ENCODE results near the gene IGF1R. TPM values are rescaled to one million over a fixed set of nuclear protein-coding genes. Genes with fewer than 3 reads are reported as not detected.

Gene IGF1R
- total and polyA plus RNA-seq, 2 of the 13 experiments (the other 11 are each of a cell fraction or from before 2014, with no cell fraction given), result 15.9 to 18.4 TPM

DNA sequence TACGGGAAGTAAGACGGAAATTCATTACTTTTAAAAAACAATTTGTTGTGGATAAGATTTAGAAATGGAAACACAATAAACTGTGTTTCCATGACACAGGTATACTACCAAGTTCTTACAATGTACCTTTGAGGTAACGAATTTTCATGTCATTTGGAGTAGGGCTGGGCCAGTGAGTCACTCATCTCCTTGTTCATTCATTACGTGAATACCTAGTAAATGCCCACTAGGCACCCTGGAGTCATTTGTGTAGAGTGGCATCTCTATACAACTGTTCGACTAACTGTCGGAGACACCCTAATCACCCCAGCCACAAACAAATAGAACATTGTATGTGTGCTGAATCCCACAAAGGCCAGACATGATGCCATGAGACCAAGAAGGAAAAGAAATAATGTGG is 94.8 kb downstream of the IGF1R start:
- H3K27me3 ChIP-seq (ENCODE audit: control insufficient read depth in 1 of 2, insufficient read depth in 2 of 2, low read length in 2 of 2), result no peaks in the 10 kb centered on the region
- DNase-seq (ENCODE audit: low spot score), result no peak
- no TSS peak for BruUV-seq (replicated peaks)
- TF ChIP-seq, protein P1, sequence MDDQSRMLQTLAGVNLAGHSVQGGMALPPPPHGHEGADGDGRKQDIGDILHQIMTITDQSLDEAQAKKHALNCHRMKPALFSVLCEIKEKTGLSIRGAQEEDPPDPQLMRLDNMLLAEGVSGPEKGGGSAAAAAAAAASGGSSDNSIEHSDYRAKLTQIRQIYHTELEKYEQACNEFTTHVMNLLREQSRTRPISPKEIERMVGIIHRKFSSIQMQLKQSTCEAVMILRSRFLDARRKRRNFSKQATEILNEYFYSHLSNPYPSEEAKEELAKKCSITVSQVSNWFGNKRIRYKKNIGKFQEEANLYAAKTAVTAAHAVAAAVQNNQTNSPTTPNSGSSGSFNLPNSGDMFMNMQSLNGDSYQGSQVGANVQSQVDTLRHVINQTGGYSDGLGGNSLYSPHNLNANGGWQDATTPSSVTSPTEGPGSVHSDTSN (CRISPR knock-in tag; IDR thresholded peaks at IDR 0.05; ENCODE audit: borderline replicate concordance), result no peak
- no peak for TF ChIP-seq NFE2L2 (IDR thresholded peaks at IDR 0.05; ENCODE audit: low read length)
- TF ChIP-seq THYN1 (CRISPR knock-in tag; IDR thresholded peaks at IDR 0.05; ENCODE audit: borderline replicate concordance, low read depth), result no peak
- TF ChIP-seq ESRRA (CRISPR knock-in tag; IDR thresholded peaks at IDR 0.05; ENCODE audit: low read depth), result no peak
- TF ChIP-seq PHF21A (CRISPR knock-in tag; IDR thresholded peaks at IDR 0.05), result no peak
- TF ChIP-seq, protein P2, sequence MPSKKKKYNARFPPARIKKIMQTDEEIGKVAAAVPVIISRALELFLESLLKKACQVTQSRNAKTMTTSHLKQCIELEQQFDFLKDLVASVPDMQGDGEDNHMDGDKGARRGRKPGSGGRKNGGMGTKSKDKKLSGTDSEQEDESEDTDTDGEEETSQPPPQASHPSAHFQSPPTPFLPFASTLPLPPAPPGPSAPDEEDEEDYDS (CRISPR knock-in tag; IDR thresholded peaks at IDR 0.05), result no peak
- TF ChIP-seq ZMYM4 (CRISPR knock-in tag; IDR thresholded peaks at IDR 0.05), result no peak
- POLR2A ChIA-PET, result no interaction called here
- ATAC-seq, result no peak
- H3K79me2 ChIP-seq (ENCODE audit: insufficient read depth, low read length), result peaks cover 98% of the 10 kb centered on the region
- CTCF ChIA-PET (ENCODE audit: low intra/inter-chr PET ratio, low total read pairs), result no interaction called here
- no peak overlapping the region for H3K27ac ChIP-seq (ENCODE audit: extremely low read length, insufficient read depth, low read length)
- H2AFZ ChIP-seq (ENCODE audit: low read length), result no peak overlapping the region
- H3K36me3 ChIP-seq (replicated peaks in 1 of 2; ENCODE audit: control insufficient read depth in 1 of 2, insufficient read depth in 2 of 2, low read length in 2 of 2), result no peaks in the 10 kb centered on the region
- in situ Hi-C loops (cut with HindIII; ENCODE audit: extremely low pct_ligation_motif_present, low pct_unique_long_range_greater_than_20kb), result no loop called here
- H3K9me3 ChIP-seq (ENCODE audit: low read length), result no peaks in the 10 kb centered on the region
- no peak overlapping the region for H3K9ac ChIP-seq (ENCODE audit: insufficient read depth, low read depth, low read length)
- H3K4me3 ChIP-seq (replicated peaks in 1 of 3; ENCODE audit: insufficient read depth in 1 of 3, low read depth in 2 of 3, low read length in 3 of 3), result no peak overlapping the region
- 98% methylated on average over 6 of the region's 6 CpGs for WGBS (ENCODE audit: low lambda C conversion rate)
- H3K4me2 ChIP-seq (ENCODE audit: low read depth, low read length), result no peak overlapping the region
- peaks cover 50% of the 10 kb centered on the region for H4K20me1 ChIP-seq (ENCODE audit: insufficient read depth, low read length)
- no peak for FAIRE-seq
- intact Hi-C loops (cut with micrococcal nuclease; ENCODE audit: unreplicated experiment), result no loop called here
- H3K4me1 ChIP-seq (ENCODE audit: insufficient read depth, low read length), result peaks cover 76% of the 10 kb centered on the region

DNA sequence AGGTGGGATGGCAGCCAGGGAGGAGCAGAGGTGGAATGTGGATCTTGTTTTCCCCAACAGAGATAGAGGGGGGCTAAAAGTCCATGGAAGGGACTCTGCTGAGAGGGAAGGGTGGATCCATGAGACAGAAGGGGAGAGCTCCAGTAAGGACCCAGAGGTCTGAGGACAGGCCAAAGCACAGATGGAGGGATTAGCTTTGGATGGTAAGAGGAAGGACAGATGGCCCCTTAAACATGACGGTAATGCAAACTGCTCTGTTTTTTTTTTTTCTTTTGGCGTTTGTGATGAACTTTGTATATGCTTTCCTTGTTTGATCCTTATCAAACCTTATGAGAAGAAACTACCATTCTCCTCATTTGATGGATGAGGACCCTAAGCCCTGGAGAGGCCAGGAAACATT is 96.2 kb downstream of the IGF1R start:
- peaks cover 54% of the 10 kb centered on the region for H4K20me1 ChIP-seq (ENCODE audit: insufficient read depth, low read length)
- DNase-seq (ENCODE audit: low spot score) (no peak), ATAC-seq (no peak), FAIRE-seq (no peak)
- peaks cover 68% of the 10 kb centered on the region for H3K4me1 ChIP-seq (ENCODE audit: insufficient read depth, low read length)
- 79% methylated on average over 2 of the region's 2 CpGs for WGBS (ENCODE audit: low lambda C conversion rate)
- no peaks in the 10 kb centered on the region for H3K9me3 ChIP-seq (ENCODE audit: low read length)
- intact Hi-C loops (cut with micrococcal nuclease; ENCODE audit: unreplicated experiment), result no loop called here
- H3K27ac ChIP-seq (ENCODE audit: extremely low read length, insufficient read depth, low read length), result no peak overlapping the region
- no peak overlapping the region for H2AFZ ChIP-seq (ENCODE audit: low read length)
- in situ Hi-C loops (cut with HindIII; ENCODE audit: extremely low pct_ligation_motif_present, low pct_unique_long_range_greater_than_20kb), result no loop called here
- POLR2A ChIA-PET, result no interaction called here
- no peaks in the 10 kb centered on the region for H3K27me3 ChIP-seq (ENCODE audit: control insufficient read depth in 1 of 2, insufficient read depth in 2 of 2, low read length in 2 of 2)
- CTCF ChIA-PET (ENCODE audit: low intra/inter-chr PET ratio, low total read pairs), result no interaction called here
- H3K4me3 ChIP-seq (replicated peaks in 1 of 3; ENCODE audit: insufficient read depth in 1 of 3, low read depth in 2 of 3, low read length in 3 of 3), result no peak overlapping the region
- no TSS peak for BruUV-seq (replicated peaks)
- no peak overlapping the region for H3K9ac ChIP-seq (ENCODE audit: insufficient read depth, low read depth, low read length)
- H3K79me2 ChIP-seq (ENCODE audit: insufficient read depth, low read length), result peaks cover 91% of the 10 kb centered on the region
- H3K4me2 ChIP-seq (ENCODE audit: low read depth, low read length), result no peak overlapping the region
- no peaks in the 10 kb centered on the region for H3K36me3 ChIP-seq (replicated peaks in 1 of 2; ENCODE audit: control insufficient read depth in 1 of 2, insufficient read depth in 2 of 2, low read length in 2 of 2)
- TF ChIP-seq JARID2 (CRISPR knock-in tag; IDR thresholded peaks at IDR 0.05; ENCODE audit: insufficient replicate concordance) (no peak), MED1 (CRISPR knock-in tag; IDR thresholded peaks at IDR 0.05) (no peak), ZNF724P (CRISPR knock-in tag; IDR thresholded peaks at IDR 0.05; ENCODE audit: borderline replicate concordance) (no peak), ZIK1 (CRISPR knock-in tag; IDR thresholded peaks at IDR 0.05; ENCODE audit: borderline replicate concordance, low read depth) (no peak), SRSF1 (optimal IDR thresholded peaks at IDR 0.05; ENCODE audit: low read depth, low read length) (no peak), ZNF230 (CRISPR knock-in tag; IDR thresholded peaks at IDR 0.05) (no peak)
- TF ChIP-seq, protein P3, sequence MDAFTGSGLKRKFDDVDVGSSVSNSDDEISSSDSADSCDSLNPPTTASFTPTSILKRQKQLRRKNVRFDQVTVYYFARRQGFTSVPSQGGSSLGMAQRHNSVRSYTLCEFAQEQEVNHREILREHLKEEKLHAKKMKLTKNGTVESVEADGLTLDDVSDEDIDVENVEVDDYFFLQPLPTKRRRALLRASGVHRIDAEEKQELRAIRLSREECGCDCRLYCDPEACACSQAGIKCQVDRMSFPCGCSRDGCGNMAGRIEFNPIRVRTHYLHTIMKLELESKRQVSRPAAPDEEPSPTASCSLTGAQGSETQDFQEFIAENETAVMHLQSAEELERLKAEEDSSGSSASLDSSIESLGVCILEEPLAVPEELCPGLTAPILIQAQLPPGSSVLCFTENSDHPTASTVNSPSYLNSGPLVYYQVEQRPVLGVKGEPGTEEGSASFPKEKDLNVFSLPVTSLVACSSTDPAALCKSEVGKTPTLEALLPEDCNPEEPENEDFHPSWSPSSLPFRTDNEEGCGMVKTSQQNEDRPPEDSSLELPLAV (CRISPR knock-in tag; conservative IDR thresholded peaks at IDR 0.05; ENCODE audit: low read depth), result no peak
- TF ChIP-seq, protein P4, sequence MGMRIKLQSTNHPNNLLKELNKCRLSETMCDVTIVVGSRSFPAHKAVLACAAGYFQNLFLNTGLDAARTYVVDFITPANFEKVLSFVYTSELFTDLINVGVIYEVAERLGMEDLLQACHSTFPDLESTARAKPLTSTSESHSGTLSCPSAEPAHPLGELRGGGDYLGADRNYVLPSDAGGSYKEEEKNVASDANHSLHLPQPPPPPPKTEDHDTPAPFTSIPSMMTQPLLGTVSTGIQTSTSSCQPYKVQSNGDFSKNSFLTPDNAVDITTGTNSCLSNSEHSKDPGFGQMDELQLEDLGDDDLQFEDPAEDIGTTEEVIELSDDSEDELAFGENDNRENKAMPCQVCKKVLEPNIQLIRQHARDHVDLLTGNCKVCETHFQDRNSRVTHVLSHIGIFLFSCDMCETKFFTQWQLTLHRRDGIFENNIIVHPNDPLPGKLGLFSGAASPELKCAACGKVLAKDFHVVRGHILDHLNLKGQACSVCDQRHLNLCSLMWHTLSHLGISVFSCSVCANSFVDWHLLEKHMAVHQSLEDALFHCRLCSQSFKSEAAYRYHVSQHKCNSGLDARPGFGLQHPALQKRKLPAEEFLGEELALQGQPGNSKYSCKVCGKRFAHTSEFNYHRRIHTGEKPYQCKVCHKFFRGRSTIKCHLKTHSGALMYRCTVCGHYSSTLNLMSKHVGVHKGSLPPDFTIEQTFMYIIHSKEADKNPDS (CRISPR knock-in tag; IDR thresholded peaks at IDR 0.05), result no peak
